DMS153 (cell line): Measurements from ENCODE around the gene ARHGAP33.

Source experiments
- DNase-seq: peaks from one replicate; lab custom pipeline; 2025; lab: John Stamatoyannopoulos, UW

The ARHGAP33 gene

DNA sequence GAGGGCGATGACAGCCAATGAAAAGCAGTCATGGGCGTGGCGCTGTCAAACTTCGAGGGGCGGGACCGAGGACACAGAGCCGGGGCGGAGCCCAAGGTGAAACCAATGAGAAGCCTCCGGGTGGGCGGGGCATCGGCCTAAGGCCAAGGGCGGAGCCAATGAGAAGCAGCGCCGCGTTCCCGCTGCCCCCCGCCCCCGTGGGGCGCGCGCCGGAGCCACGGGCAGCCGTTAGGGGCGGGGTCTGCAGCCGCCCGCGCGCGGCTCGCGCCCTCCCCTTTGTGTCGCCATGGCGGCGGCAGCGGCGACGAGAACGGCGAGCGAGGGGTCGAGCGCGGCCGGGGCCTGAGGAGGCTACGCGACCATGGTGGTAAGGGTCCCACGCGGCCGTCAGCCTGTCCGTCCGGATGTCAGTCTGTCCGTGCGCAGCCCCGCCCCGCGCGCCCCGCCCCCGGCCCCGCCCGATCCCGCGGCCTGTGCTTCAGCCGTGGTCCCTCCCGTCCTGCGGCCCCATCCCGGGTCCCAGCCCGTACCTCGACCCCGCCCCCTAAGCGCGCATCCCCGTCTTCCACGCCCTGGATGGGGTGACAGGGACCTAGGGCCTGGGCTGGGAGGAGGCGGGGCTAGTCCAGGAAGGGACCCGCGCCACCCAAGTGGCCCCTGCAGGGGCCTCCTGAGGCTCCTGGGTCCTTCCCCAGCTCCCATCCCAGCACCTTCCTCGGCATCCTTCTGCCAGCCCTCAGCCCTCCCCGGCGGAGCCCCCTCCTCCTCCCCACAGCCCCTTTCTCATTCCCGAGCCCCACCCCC, at the start of gene ARHGAP33:
TSS of gene ARHGAP33 (plus strand) at position 267 of the 804 bp plus-strand sequence. CDS start at position 362, 95 bp downstream.
- peak; percentile 95 for DNase-seq

GRCh38 chr19:35727053-35727955, 48.1 kb upstream of the ARHGAP33 start:
- no peak for DNase-seq

DNA sequence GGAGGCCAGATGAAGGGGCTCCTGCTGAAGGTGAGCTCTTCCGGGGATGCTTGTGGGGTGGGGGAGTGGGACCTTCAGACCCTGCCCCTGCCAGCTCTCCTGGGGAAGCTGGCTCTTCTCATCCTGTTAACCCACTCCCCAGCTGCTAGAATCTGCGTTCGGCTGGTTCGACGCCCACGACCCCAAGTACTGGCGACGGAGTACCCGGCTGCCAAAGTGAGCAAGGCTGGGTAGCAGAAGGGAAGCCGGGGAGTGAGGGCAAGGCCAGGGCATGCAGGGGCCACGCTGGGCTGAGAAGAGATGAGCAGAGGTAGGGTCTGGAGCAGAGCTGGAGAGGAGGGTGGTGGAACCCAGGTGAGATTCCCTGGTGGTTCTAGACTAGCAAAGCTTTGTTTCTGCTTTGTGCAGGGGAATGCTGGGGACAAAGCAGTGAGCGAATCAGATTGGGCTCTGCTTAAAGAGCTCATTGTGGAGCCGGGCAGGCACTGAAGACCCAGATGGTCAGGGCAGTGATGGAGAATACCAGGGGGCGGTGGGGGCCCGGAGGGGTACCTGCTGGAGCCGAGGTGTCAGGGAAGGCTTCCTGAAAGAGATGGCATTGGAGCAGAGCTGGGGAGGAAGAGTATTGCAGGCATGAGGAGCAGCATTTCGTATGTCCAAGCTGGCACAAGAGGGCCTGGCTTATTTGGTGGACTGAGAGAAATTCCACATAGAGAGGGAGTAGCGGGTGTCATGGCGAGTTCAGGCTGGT, 47.2 kb upstream of the ARHGAP33 start:
- DNase-seq: no peak

GRCh38 chr19:35729021-35729420, 46.3 kb upstream of the ARHGAP33 start:
- no peak for DNase-seq

- DNase-seq: no peak
These were observed 45.6 kb upstream of the ARHGAP33 start for GRCh38 chr19:35729763-35730162.

- DNase-seq: no peak
These were observed 45.0 kb upstream of the ARHGAP33 start for GRCh38 chr19:35730326-35730725.

DNA sequence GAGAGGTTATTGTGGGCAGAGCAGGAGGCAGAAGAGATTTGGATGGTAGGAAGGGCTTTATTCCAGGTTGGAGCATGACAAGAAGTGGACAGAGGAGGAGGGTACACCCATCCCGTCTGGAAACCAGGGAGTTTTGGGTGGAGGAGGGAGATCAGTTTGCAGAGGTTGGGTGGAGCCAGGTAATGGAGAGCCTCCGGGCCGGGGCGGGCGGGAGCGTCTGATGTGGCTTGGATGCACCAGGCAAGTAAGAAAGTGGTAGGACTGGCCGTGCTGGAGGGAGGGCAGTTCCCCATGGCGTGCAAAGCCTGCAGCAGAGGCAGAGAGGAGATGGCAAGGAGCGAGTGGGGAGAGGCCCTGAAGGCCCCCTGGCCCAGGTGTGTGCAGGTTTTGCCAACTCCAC, 44.0 kb upstream of the ARHGAP33 start:
- DNase-seq: no peak

DNA sequence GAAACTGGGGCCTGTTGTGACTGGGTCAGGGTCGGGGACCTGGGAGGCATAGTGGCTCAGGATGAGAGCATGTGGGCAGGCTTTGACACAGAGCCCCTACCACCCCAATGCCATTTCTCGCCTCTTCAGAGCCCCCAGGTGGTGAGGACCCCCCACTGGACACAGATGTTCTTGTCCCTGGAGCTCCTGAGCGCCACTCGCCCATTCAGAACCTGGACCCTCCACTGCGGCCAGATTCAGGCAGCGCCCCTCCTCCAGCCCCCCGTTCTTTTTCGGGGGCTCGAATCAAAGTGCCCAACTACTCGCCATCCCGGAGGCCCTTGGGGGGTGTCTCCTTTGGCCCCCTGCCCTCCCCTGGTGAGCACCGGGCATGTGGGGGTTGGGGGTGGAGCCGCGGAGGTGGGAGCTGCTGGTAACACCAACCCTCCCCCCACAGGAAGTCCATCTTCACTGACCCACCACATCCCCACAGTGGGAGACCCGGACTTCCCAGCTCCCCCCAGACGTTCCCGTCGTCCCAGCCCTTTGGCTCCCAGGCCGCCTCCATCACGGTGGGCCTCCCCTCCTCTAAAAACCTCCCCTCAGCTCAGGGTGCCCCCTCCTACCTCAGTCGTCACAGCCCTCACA, 43.5 kb upstream of the ARHGAP33 start:
- DNase-seq: no peak

GRCh38 chr19:35732540-35733179, 42.7 kb upstream of the ARHGAP33 start:
- no peak for DNase-seq

- DNase-seq: no peak
These were observed 41.9 kb upstream of the ARHGAP33 start for GRCh38 chr19:35733180-35734125.

DNA sequence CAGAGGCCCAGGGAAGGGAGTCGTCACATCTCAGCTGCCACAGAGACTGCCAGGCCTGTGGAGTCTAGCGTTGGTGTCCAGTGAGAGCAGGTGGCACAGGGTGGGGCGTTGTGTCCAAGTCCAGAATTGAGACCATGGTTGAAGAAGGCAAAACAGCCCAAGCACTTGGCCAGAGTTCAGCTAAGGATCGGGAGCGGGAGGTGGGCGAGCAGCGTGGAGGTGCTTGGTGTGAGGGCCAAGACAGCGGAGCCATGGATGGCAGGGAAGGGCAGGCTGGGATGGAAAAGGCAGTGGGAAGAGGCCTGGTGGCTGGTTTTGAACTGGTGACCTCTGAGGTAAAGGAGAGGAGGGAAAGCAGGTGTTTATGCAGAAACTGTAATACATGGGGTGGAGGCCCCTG, 41.1 kb upstream of the ARHGAP33 start:
- DNase-seq: no peak

- no peak for DNase-seq
These were observed 40.5 kb upstream of the ARHGAP33 start for GRCh38 chr19:35734889-35735288.

GRCh38 chr19:35736913-35737886, 38.2 kb upstream of the ARHGAP33 start:
- DNase-seq: no peak

GRCh38 chr19:35738021-35738886, 37.1 kb upstream of the ARHGAP33 start:
- DNase-seq: no peak

DNA sequence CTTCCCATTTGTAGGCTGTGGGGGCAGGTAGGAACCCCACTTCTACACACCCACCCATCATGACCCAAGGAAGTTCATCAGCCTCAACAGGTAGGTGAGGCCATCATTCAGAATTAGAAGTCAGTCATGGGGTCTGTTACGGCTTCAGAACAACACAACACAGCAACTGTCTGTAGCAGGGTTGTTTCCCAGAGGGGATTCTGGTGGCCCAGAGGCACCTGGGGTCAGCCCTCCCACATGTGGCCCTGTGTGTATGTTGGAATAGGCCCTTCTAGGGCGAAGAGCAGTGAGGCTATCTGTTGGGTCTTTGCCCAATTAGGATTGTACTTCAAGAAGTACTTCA, 36.5 kb upstream of the ARHGAP33 start:
- DNase-seq: no peak

GRCh38 chr19:35739275-35740107, 35.9 kb upstream of the ARHGAP33 start:
- no peak for DNase-seq

DNA sequence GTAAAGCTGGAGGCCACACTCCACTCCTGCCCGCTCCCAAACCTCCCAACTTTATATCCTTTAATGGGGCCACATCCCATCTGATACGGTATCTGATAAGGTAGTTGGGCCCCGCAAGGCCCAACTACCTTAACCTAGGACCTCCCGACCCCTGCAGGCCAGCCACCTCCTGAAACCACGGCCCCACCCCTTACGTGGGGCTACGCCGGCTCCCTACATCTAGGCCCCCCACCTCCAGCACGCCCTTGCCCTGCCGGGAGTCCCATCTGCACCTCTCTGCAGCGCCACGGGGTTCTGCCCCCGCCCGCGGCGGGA, 35.3 kb upstream of the ARHGAP33 start:
- no peak for DNase-seq
